Measurements from ENCODE around the gene SPOCK1. TPM values are rescaled to one million over a fixed set of nuclear protein-coding genes. Genes with fewer than 3 reads are reported as not detected.

The SPOCK1 gene
- total and polyA plus RNA-seq, 9 of the 15 experiments (the other 6 are each of a cell fraction or from before 2014, with no cell fraction given): 0.01 to 0.35 (median 0.04) TPM; not detected in 6

- Histone ChIP-seq H3K36me3 (ENCODE audit: control insufficient read depth, insufficient read depth, low read length) (no peaks in the 10 kb centered on the region), H3K9me3 (replicated peaks; ENCODE audit: control insufficient read depth, insufficient read depth, low read depth, low read length) (no peaks in the 10 kb centered on the region), H3K9ac (ENCODE audit: insufficient read depth in 1 of 2, low read depth in 2 of 2, low read length in 2 of 2) (no peak overlapping the region), H3K4me2 (ENCODE audit: insufficient read depth, low read length) (no peak overlapping the region), H3K79me2 (ENCODE audit: control insufficient read depth, insufficient read depth, low read length) (no peaks in the 10 kb centered on the region), H3K4me3 (no peak overlapping the region), H2AFZ (ENCODE audit: low read depth, low read length) (no peak overlapping the region), H3K9me1 (ENCODE audit: control insufficient read depth, insufficient read depth, low read length) (no peaks in the 10 kb centered on the region), H3K27me3 (ENCODE audit: control insufficient read depth in 2 of 2, insufficient read depth in 2 of 2, low read length in 2 of 2) (no peaks in the 10 kb centered on the region; a peak in 2 of 5 replicates), H4K20me1 (replicated peaks; ENCODE audit: control insufficient read depth, insufficient read depth, low read length) (no peaks in the 10 kb centered on the region; the same call in 1 of the 2 replicates), H3K4me1 (replicated peaks in 1 of 2; ENCODE audit: control insufficient read depth in 2 of 2, insufficient read depth in 2 of 2, low read length in 2 of 2) (no peaks in the 10 kb centered on the region), H3K27ac (ENCODE audit: extremely low read depth, low read depth, low read length) (no peak overlapping the region)
- ChIA-PET CTCF (ENCODE audit: low intra/inter-chr PET ratio) (no interaction called here), POLR2A (interaction anchor here (0.9 kb wide), 1 partner anchor 10 kb away, joined by 3 read pairs; no protein-coding TSS in a partner anchor)
- 0% methylated on average over 2 of the region's 2 CpGs for WGBS (ENCODE audit: insufficient coverage, low coverage, missing lambda C conversion rate)
- FAIRE-seq: no peak
- ATAC-seq: no peak
- no peak for DNase-seq (ENCODE audit: extremely low read depth in 1 of 4, low spot score in 3 of 4)
- in situ Hi-C loops (cut with MboI): no loop called here
- BruUV-seq (replicated peaks): no TSS peak
- TF ChIP-seq ZC3H4 (CRISPR knock-in tag; IDR thresholded peaks at IDR 0.05; ENCODE audit: borderline replicate concordance) (no peak), KAT7 (CRISPR knock-in tag; IDR thresholded peaks at IDR 0.05; ENCODE audit: borderline replicate concordance) (no peak)
- intact Hi-C loops (cut with micrococcal nuclease): no loop called here
Measured at GRCh38 chr5:137184734-137185133, 314.4 kb downstream of the SPOCK1 start.

GRCh38 chr5:137182576-137182975 is 316.6 kb downstream of the SPOCK1 start:
- no peak for DNase-seq (ENCODE audit: extremely low read depth in 1 of 4, low spot score in 3 of 4)
- in situ Hi-C loops (cut with MboI): no loop called here
- intact Hi-C loops (cut with micrococcal nuclease): no loop called here
- ATAC-seq: no peak
- WGBS (ENCODE audit: insufficient coverage, low coverage, missing lambda C conversion rate): 3% methylated on average over 3 of the region's 3 CpGs
- H3K9me3 ChIP-seq (replicated peaks; ENCODE audit: control insufficient read depth, insufficient read depth, low read depth, low read length): no peaks in the 10 kb centered on the region
- no peaks in the 10 kb centered on the region for H3K4me1 ChIP-seq (replicated peaks in 1 of 2; ENCODE audit: control insufficient read depth in 2 of 2, insufficient read depth in 2 of 2, low read length in 2 of 2)
- no peaks in the 10 kb centered on the region; the same call in 1 of the 2 replicates for H4K20me1 ChIP-seq (replicated peaks; ENCODE audit: control insufficient read depth, insufficient read depth, low read length)
- H3K79me2 ChIP-seq (ENCODE audit: control insufficient read depth, insufficient read depth, low read length): no peaks in the 10 kb centered on the region
- no peak overlapping the region for H3K4me3 ChIP-seq
- no peak overlapping the region for H3K9ac ChIP-seq (ENCODE audit: insufficient read depth in 1 of 2, low read depth in 2 of 2, low read length in 2 of 2)
- no peaks in the 10 kb centered on the region for H3K9me1 ChIP-seq (ENCODE audit: control insufficient read depth, insufficient read depth, low read length)
- H3K4me2 ChIP-seq (ENCODE audit: insufficient read depth, low read length): no peak overlapping the region
- no peak overlapping the region for H2AFZ ChIP-seq (ENCODE audit: low read depth, low read length)
- FAIRE-seq: no peak
- H3K36me3 ChIP-seq (ENCODE audit: control insufficient read depth, insufficient read depth, low read length): no peaks in the 10 kb centered on the region
- H3K27me3 ChIP-seq (ENCODE audit: control insufficient read depth in 2 of 2, insufficient read depth in 2 of 2, low read length in 2 of 2): no peaks in the 10 kb centered on the region; a peak in 1 of 5 replicates
- no TSS peak for BruUV-seq (replicated peaks)
- no peak overlapping the region for H3K27ac ChIP-seq (ENCODE audit: extremely low read depth, low read depth, low read length)
- CTCF ChIA-PET (ENCODE audit: low intra/inter-chr PET ratio): no interaction called here
- TF ChIP-seq MAFG (tag; conservative IDR thresholded peaks at IDR 0.05): no peak
- TF ChIP-seq ARID1B (IDR thresholded peaks at IDR 0.05): no peak
- no peak for TF ChIP-seq NFIC (IDR thresholded peaks at IDR 0.05)
- no peak for TF ChIP-seq XRCC5 (IDR thresholded peaks at IDR 0.05; ENCODE audit: low read depth, low read length)
- POLR2A ChIA-PET: interaction anchor here (1.2 kb wide), 1 partner anchor 9 kb away, joined by 3 read pairs; no protein-coding TSS in a partner anchor
